ENCODE results near the gene ZNF831.

ZNF831 gene

GRCh38 chr20:59157961-59158541, 5.6 kb upstream of the ZNF831 start:
- no peak for DNase-seq

DNA sequence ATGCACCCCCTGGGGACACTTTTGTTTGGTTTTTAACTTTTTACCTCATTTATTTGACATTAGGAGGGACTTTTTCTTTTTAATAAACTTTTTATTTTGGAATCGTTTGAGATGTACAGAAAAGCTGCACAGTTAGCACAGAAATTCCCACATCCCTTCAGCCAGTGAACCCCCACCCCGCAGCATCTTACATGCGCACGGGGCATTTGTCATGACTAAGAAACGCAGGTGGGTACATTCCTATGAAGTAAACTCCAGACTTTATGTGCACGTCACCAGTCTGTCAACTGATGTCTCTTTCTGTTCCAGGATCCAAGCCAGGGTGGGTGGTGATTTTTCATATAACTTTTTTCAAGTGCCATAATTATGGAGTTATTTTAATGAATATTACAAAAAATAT, 4.9 kb upstream of the ZNF831 start:
- DNase-seq: no peak

GRCh38 chr20:59159091-59159490, 4.5 kb upstream of the ZNF831 start:
- no peak for DNase-seq

- DNase-seq: no peak
Measured at GRCh38 chr20:59159493-59160376, 3.9 kb upstream of the ZNF831 start.

GRCh38 chr20:59160389-59161115, 3.1 kb upstream of the ZNF831 start:
- DNase-seq: no peak

GRCh38 chr20:59161721-59162120, 1.9 kb upstream of the ZNF831 start:
- no peak for DNase-seq

GRCh38 chr20:59164686-59165391, 1.2 kb downstream of the ZNF831 start:
- DNase-seq: no peak

DNA sequence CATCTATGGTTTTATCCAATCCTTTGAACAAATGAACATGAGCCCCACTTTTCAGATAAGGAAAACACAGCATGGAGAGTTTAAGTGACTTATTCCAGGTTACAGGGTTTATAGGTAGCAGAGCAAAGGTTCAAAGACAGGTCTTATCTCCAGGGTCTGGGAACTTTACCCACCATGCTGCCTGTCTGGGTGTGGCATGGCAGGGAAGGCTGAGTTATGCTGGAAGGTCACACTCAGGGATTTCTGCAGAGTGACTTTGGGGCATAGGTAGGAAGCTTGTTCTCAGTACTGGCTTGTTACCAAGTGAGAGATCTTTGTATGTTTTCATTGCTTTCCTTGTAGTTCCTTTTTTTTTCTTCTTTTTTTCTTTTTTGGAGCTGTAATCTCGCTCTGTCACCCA, 1.8 kb downstream of the ZNF831 start:
- no peak for DNase-seq

DNA sequence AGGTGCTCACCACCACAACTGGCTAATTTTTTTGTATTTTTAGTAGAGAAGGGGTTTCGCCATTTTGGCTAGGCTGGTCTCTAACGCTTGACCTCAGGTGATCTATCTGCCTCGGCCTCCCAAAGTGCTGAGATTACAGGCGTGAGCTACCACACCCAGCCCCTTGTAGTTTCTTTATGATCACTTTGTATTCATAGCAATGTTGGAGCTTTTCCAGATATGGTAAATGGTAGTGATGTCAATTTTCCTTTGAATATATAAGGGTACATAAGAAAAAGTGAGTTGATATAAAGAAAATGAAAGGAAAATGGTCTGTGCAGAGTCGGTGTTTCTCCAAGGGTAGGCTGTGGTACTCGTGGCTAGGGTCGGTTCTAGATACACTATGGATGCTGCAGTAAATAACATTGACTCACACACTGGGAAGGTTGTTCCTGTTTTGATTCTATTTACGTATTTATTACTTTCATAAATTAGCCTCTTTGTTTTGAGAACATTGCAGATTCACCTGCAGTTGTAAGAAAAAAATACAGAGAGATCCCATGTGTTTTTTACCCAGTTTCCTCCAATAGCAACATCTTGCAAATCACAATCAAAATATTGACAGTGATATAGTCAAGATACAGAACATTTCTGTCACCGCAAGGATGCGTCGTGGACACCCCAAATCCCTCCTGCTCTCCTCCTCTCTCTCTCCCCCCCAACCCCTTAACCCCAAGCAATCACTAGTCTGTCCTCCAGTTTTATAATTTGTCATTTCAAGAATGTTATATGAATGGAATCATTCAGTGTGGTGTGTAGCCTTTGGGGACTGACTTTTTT, 2.5 kb downstream of the ZNF831 start:
- DNase-seq: no peak

GRCh38 chr20:59170406-59171349, 7.1 kb downstream of the ZNF831 start:
- DNase-seq: no peak

DNA sequence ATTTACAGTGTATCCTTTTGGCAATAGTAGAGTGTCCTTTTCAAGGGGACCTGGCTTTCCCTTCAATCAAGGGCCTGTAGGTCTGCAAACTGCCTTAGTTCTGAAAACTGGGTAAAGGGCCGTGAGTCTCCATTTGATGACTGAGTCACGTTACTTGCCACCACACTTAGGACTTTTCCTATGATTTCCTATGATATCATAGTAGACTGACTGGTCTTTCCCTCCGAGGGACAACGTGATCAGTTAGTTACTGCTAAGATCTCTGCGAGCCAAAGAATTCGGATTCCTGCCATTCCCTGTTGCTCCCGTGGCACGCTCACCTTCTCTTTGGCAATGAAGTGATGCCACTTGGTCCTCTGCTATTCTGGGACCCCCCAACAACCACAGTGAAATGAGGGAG, 8.4 kb downstream of the ZNF831 start:
- DNase-seq: no peak

DNA sequence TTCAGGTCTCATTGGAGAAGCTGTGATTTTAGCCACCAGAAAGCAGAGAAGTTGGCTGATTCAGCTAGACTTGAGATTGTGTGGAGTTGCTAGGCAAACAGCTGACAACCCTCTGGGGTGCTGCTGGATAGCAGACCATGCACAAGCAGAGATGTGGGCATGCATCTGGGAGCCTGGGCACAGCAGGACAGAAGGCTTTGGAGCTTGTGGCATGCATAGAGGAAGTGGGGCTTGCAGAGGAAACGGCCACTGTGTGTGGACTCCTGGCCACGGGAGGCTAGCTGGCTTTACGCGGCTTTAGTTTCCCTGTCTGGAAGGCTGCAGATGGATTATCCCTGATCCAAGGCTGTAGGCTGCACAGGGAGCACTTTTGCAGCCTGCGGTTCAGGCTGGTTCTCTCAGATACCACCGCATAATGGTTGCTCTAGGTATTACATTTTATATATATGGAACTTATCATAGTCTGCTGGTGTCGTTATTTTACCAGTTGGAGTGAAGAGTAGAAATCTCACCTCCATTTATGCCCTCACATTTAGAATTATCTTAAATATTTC, 10.4 kb downstream of the ZNF831 start:
- DNase-seq: no peak

DNA sequence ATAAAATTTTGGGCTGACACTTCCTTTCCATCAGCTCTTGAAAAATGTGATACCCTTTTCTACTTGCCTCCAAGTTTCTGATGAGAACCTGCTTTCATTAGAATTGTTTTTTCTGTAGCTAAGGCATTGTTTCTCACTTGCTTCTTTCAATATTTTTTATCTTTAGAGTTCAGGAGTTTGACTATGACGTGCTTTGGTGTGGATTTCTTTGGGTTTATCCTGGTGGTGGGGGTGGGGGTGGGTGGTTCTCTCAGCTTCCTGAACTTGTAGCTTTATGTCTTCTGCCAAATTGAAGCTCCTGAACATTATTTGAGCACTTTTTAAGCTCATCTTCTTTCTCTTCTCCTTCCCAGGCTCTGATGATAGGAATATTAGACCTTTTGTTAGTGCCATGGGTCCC, 11.4 kb downstream of the ZNF831 start:
- DNase-seq: no peak

GRCh38 chr20:59175861-59176260, 12.2 kb downstream of the ZNF831 start:
- DNase-seq: no peak

DNA sequence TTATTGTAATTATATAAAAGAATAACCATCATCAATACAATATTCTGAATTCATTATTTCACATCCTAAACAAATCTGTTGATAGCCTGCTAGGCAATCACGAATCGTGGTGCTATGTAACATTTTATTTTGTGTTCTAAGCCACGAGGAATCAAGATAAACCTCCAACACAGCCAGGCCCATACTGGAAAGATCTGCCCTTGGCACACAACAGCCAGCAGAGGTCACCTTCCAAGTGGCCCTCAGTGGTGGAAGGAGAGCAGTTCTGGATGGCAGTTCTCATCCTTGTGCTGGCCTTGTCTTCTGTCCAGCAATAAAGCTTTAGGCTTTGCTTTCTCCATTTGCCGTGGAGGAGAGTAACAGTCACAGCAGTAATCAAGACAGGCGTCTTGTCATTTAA, 13.2 kb downstream of the ZNF831 start:
- DNase-seq: no peak

- DNase-seq: no peak
Measured at GRCh38 chr20:59177266-59178250, 13.9 kb downstream of the ZNF831 start.

DNA sequence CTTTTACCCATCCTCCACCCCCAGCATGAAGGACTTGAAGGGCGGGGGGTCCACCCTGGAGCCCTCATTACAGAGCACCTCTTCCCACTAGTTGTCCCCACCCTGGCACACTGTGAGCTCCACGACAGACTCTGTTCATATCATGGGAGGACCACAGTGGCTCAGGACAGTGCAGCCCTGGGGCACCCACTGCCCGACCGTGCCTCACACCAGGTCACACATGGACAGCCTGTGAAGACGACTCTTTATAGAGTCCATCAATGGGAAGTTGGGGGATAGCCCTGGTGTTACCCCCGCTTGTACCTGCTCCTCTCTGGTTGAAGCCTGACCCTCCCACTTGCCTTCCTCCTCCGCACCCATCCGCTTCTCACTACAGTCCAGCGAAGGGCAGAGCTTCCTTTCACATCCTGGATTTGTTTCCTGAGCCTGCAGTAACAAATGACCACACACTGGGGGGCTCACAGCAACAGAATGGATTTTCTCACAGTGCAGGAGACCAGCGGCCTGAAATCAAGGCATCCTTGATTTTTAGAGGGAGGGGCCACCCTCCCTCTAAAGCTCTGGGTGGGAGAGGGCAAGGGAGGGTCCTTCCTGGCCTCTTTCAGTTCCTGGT, 15.5 kb downstream of the ZNF831 start:
- no peak for DNase-seq

GRCh38 chr20:59179988-59180387, 16.4 kb downstream of the ZNF831 start:
- DNase-seq: no peak

GRCh38 chr20:59181936-59182335, 18.3 kb downstream of the ZNF831 start:
- no peak for DNase-seq
